IMR-90 (cell line): ENCODE measurements around the gene TNFRSF13B. TPM values are rescaled to one million over a fixed set of nuclear protein-coding genes. Genes with fewer than 3 reads are reported as not detected.

Source experiments
- ATAC-seq: fragments of 200-7000 bp; cut with Tn5 transposase; 2 replicates; pipeline ENCODE4 v1.9.1; 2020; ENCODE audit warnings: low read depth, mild to moderate bottlenecking, moderate library complexity
- BruUV-seq: library from RNA; stranded (reverse); fragments of 400-500 nt; replicated peaks from 2 replicates; lab custom pipeline; 2021; lab: Mats Ljungman, UMichigan
- CTCF ChIA-PET: fragments of 300-600 bp; formaldehyde crosslinking; extraction: SDS; loops from one replicate; lab custom pipeline; 2021; ENCODE audit warnings: antibody characterized with exemption; lab: Yijun Ruan, JAX
- POLR2A ChIA-PET: fragments of 300-600 bp; sonication (Branson Sonifier 250); formaldehyde crosslinking; loops from one replicate; lab custom pipeline; 2022; ENCODE audit warnings: antibody characterized with exemption; ENCODE audit not compliant: unreplicated experiment; lab: Charles Lee
- DNase-seq: peaks from one replicate; pipeline ENCODE4 v3.0.0; 2013
- H2AFZ ChIP-seq: replicated peaks from 2 replicates; pipeline ENCODE3; 2013; ENCODE audit warnings: low read length, mild to moderate bottlenecking; ENCODE audit not compliant: poor library complexity
- H2AK5ac ChIP-seq: 2 replicates; pipeline ENCODE4 v1.6.1; 2013; ENCODE audit warnings: low read depth, low read length, inconsistent platforms
- H2AK9ac ChIP-seq: replicated peaks from 2 replicates; pipeline ENCODE3; 2013; ENCODE audit warnings: mild to moderate bottlenecking, low read depth, low read length, moderate library complexity; ENCODE audit not compliant: poor library complexity
- H2BK120ac ChIP-seq: 2 replicates; pipeline ENCODE4 v1.6.1; 2013; ENCODE audit warnings: low read depth, low read length, inconsistent platforms
- H2BK15ac ChIP-seq: 3 replicates; pipeline ENCODE4 v1.6.1; 2013; ENCODE audit warnings: low read depth, low read length, inconsistent platforms
- H2BK20ac ChIP-seq: 2 replicates; pipeline ENCODE4 v1.6.1; 2013; ENCODE audit warnings: low read depth, mild to moderate bottlenecking, inconsistent platforms, low read length, moderate library complexity
- H2BK5ac ChIP-seq: 2 replicates; pipeline ENCODE4 v1.6.1; 2013; ENCODE audit warnings: mild to moderate bottlenecking, low read depth, low read length, inconsistent platforms; ENCODE audit not compliant: poor library complexity, severe bottlenecking
- H3K14ac ChIP-seq: replicated peaks from 2 replicates; pipeline ENCODE4 v1.6.1; 2013; ENCODE audit warnings: low read depth, low read length, inconsistent platforms
- H3K18ac ChIP-seq: 2 replicates; pipeline ENCODE4 v1.6.1; 2013; ENCODE audit warnings: low read depth, low read length, control low read depth
- H3K23ac ChIP-seq: 2 replicates; pipeline ENCODE4 v1.6.1; 2013; ENCODE audit warnings: low read depth, low read length, inconsistent platforms
- H3K27ac ChIP-seq: 2 replicates; pipeline ENCODE4 v1.5.1; 2013; ENCODE audit warnings: mild to moderate bottlenecking, control low read depth, low read length; ENCODE audit not compliant: insufficient read depth
- H3K27me3 ChIP-seq: 2 replicates; pipeline ENCODE4 v1.6.1; 2013; ENCODE audit warnings: low read length; ENCODE audit not compliant: control insufficient read depth, insufficient read depth
- H3K36me3 ChIP-seq: 2 replicates; pipeline ENCODE4 v1.6.1; 2013; ENCODE audit warnings: low read length, mixed read lengths; ENCODE audit not compliant: control insufficient read depth, insufficient read depth
- H3K4ac ChIP-seq: 2 replicates; pipeline ENCODE4 v1.6.1; 2013; ENCODE audit warnings: low read depth, low read length, inconsistent platforms
- H3K4me1 ChIP-seq: 2 replicates; pipeline ENCODE4 v1.6.1; 2013; ENCODE audit warnings: low read length, mixed read lengths; ENCODE audit not compliant: control insufficient read depth, insufficient read depth
- H3K4me2 ChIP-seq: 2 replicates; pipeline ENCODE4 v1.6.1; 2013; ENCODE audit warnings: low read depth, mild to moderate bottlenecking, control low read depth, low read length, moderate library complexity
- H3K4me3 ChIP-seq: 2 replicates; pipeline ENCODE4 v1.5.1; 2013; ENCODE audit warnings: low read depth, mild to moderate bottlenecking, control low read depth, low read length, moderate library complexity; ENCODE audit not compliant: insufficient read depth
- H3K56ac ChIP-seq: 2 replicates; pipeline ENCODE4 v1.6.1; 2013; ENCODE audit warnings: low read length, inconsistent platforms; ENCODE audit not compliant: insufficient read depth; ENCODE audit errors: extremely low read depth
- H3K79me1 ChIP-seq, 2 experiments: 2 replicates each; pipeline ENCODE4 v1.6.1; 2013; ENCODE audit warnings: low read length in 2 of 2, inconsistent platforms in 1 of 2, low read depth in 1 of 2
- H3K9ac ChIP-seq: 2 replicates; pipeline ENCODE4 v1.6.1; 2013; ENCODE audit warnings: low read depth, low read length, control low read depth
- H3K9me1 ChIP-seq: 2 replicates; pipeline ENCODE4 v1.6.1; 2013; ENCODE audit warnings: low read length, inconsistent platforms; ENCODE audit not compliant: insufficient read depth
- H3K9me3 ChIP-seq: 2 replicates; pipeline ENCODE4 v1.6.1; 2013; ENCODE audit warnings: low read length; ENCODE audit not compliant: control insufficient read depth, insufficient read depth
- H4K20me1 ChIP-seq: 2 replicates; pipeline ENCODE4 v1.6.1; 2013; ENCODE audit warnings: low read length, inconsistent platforms; ENCODE audit not compliant: insufficient read depth
- H4K5ac ChIP-seq: 2 replicates; pipeline ENCODE4 v1.6.1; 2013; ENCODE audit warnings: mild to moderate bottlenecking, low read depth, low read length, control low read depth
- H4K8ac ChIP-seq, 2 experiments: 2 replicates each; pipeline ENCODE4 v1.6.1; 2013; ENCODE audit warnings: low read depth in 2 of 2, low read length in 2 of 2, control low read depth in 1 of 2, inconsistent platforms in 1 of 2
- H4K91ac ChIP-seq: 2 replicates; pipeline ENCODE4 v1.6.1; 2013; ENCODE audit warnings: low read depth, low read length, inconsistent platforms; ENCODE audit not compliant: insufficient read depth
- BHLHE40 ChIP-seq: fragments of 150-350 bp; IDR thresholded peaks from 2 replicates; pipeline ENCODE4 v1.6.1; 2016; ENCODE audit warnings: mild to moderate bottlenecking, low read depth, low read length
- CEBPB ChIP-seq: IDR thresholded peaks from 2 replicates; pipeline ENCODE4 v1.6.1; 2012; ENCODE audit warnings: low read depth, low read length, improper control_type of control experiment
- CHD1 ChIP-seq: IDR thresholded peaks from 2 replicates; pipeline ENCODE4 v1.6.1; 2012; ENCODE audit warnings: low read depth, low read length, improper control_type of control experiment
- CTCF ChIP-seq: conservative IDR thresholded peaks from 2 replicates; pipeline ENCODE4 v1.5.1; 2012; ENCODE audit warnings: mild to moderate bottlenecking, low read depth, low read length, improper control_type of control experiment
- ELK1 ChIP-seq: fragments of 150-350 bp; IDR thresholded peaks from 2 replicates; pipeline ENCODE4 v1.6.1; 2016; ENCODE audit warnings: low read depth, mild to moderate bottlenecking, low read length, moderate library complexity, borderline replicate concordance
- FOS ChIP-seq: fragments of 150-350 bp; IDR thresholded peaks from 2 replicates; pipeline ENCODE4 v1.6.1; 2016; ENCODE audit warnings: low read depth, low read length
- MAFK ChIP-seq: IDR thresholded peaks from 2 replicates; pipeline ENCODE4 v1.6.1; 2012; ENCODE audit warnings: low read depth, low read length, improper control_type of control experiment
- MAZ ChIP-seq: IDR thresholded peaks from 2 replicates; pipeline ENCODE4 v1.6.1; 2012; ENCODE audit warnings: low read depth, mild to moderate bottlenecking, low read length, improper control_type of control experiment, moderate library complexity, borderline replicate concordance
- MXI1 ChIP-seq: IDR thresholded peaks from 2 replicates; pipeline ENCODE4 v1.6.1; 2012; ENCODE audit warnings: low read depth, mild to moderate bottlenecking, low read length, moderate library complexity, borderline replicate concordance
- NFE2L2 ChIP-seq: fragments of 150-350 bp; IDR thresholded peaks from 2 replicates; pipeline ENCODE4 v1.6.1; 2016; ENCODE audit warnings: low read depth, mild to moderate bottlenecking, low read length
- POLR2A ChIP-seq: IDR thresholded peaks from 2 replicates; pipeline ENCODE4 v1.6.1; 2012; ENCODE audit warnings: mild to moderate bottlenecking, low read depth, low read length
- RAD21 ChIP-seq: IDR thresholded peaks from 2 replicates; pipeline ENCODE4 v1.6.1; 2012; ENCODE audit warnings: low read length, improper control_type of control experiment
- RCOR1 ChIP-seq: IDR thresholded peaks from 2 replicates; pipeline ENCODE4 v1.6.1; 2012; ENCODE audit warnings: mild to moderate bottlenecking, low read length, improper control_type of control experiment; ENCODE audit not compliant: insufficient replicate concordance
- RFX5 ChIP-seq: IDR thresholded peaks from 2 replicates; pipeline ENCODE4 v1.8.0; 2012; ENCODE audit warnings: low read depth, mild to moderate bottlenecking, low read length, moderate library complexity
- SMC3 ChIP-seq: fragments of 150-350 bp; IDR thresholded peaks from 2 replicates; pipeline ENCODE4 v1.6.1; 2016; ENCODE audit warnings: low read depth, mild to moderate bottlenecking, antibody characterized with exemption, low read length, moderate library complexity
- USF2 ChIP-seq: fragments of 150-350 bp; IDR thresholded peaks from 2 replicates; pipeline ENCODE4 v1.6.1; 2017; ENCODE audit warnings: mild to moderate bottlenecking, antibody characterized with exemption, low read length, low read depth
- WGBS, 2 experiments: methylation state at CpG; one replicate each; pipeline versions ENCODE4 v1.1.5 to v1.1.7; 2013; ENCODE audit warnings: missing lambda C conversion rate in 2 of 2; ENCODE audit not compliant: insufficient read length in 1 of 2; ENCODE audit errors: extremely low coverage in 2 of 2; 5-methylcytosine and 5-hydroxymethylcytosine counted together
- dilution Hi-C: fragments of 300-500 bp; cut with HindIII; formaldehyde crosslinking; loops from one replicate; pipeline ENCODE4 v1.14.3; 2018; ENCODE audit warnings: low sequenced_read_pairs; ENCODE audit not compliant: unreplicated experiment
- in situ Hi-C: fragments of 300-500 bp; cut with MboI; formaldehyde crosslinking; loops from 3 replicates; pipeline ENCODE4 v1.14.3; 2019; ENCODE audit warnings: low sequenced_read_pairs, inconsistent platforms, mixed read lengths
- intact Hi-C: fragments of 100-400 bp; cut with micrococcal nuclease; formaldehyde crosslinking; loops from 2 replicates; pipeline ENCODE4 v1.10.0; 2022
- polyA plus RNA-seq, 3 experiments: library from polyadenylated mRNA; depleted of rRNA; stranded (reverse); fragments of >200 nt; gene quantifications; 2 replicates each; pipeline ENCODE4 v1.2.3, GENCODE V29; 2012; ENCODE audit warnings: low replicate concordance in 1 of 3
- total RNA-seq: library from RNA; depleted of rRNA; stranded (reverse); fragments of >200 nt; gene quantifications from 2 replicates; pipeline ENCODE4 v1.2.3, GENCODE V29; 2012

Gene TNFRSF13B
- total and polyA plus RNA-seq, 2 of the 4 experiments (the other 2 are of a cell fraction) = not detected

GRCh38 chr17:16924696-16925440 is 47.0 kb downstream of the TNFRSF13B start:
- Histone ChIP-seq H2BK15ac (no peak overlapping the region), H3K27ac (no peak overlapping the region), H2BK120ac (no peak overlapping the region), H3K9me3 (no peaks in the 10 kb centered on the region), H2BK5ac (no peak overlapping the region), H2AFZ (no peak overlapping the region), H3K36me3 (no peaks in the 10 kb centered on the region), H4K8ac (no peak overlapping the region), H4K91ac (no peak overlapping the region), H3K79me1 (no peaks in the 10 kb centered on the region), H2AK9ac (no peak overlapping the region), H3K4ac (no peak overlapping the region), H3K4me1 (no peaks in the 10 kb centered on the region), H3K4me3 (no peak overlapping the region), H3K18ac (no peak overlapping the region), H2BK20ac (no peak overlapping the region), H3K23ac (no peak overlapping the region), H3K4me2 (no peak overlapping the region), H3K14ac (no peak overlapping the region), H4K20me1 (no peaks in the 10 kb centered on the region), H3K27me3 (peaks cover 32% of the 10 kb centered on the region), H3K9me1 (no peaks in the 10 kb centered on the region), H3K56ac (no peak overlapping the region), H2AK5ac (no peak overlapping the region), H3K9ac (no peak overlapping the region), H4K5ac (no peak overlapping the region)
- intact Hi-C loops (no loop called here), dilution Hi-C loops (no loop called here), in situ Hi-C loops (no loop called here)
- 33% methylated on average over 1 of the region's 10 CpGs; no CpG with 5 or more reads in 1 of the 2 experiments for WGBS, 2 experiments
- POLR2A ChIA-PET = no interaction called here
- TF ChIP-seq FOS (no peak), CHD1 (no peak), USF2 (no peak), RFX5 (no peak), SMC3 (no peak), ELK1 (no peak), POLR2A (no peak), MAFK (no peak), RAD21 (no peak), MXI1 (no peak), MAZ (no peak), CEBPB (no peak), BHLHE40 (no peak), CTCF (no peak), RCOR1 (no peak), NFE2L2 (no peak)
- no peak for DNase-seq
- no TSS peak for BruUV-seq
- CTCF ChIA-PET = no interaction called here
- ATAC-seq = no peak
